ENCODE results near the gene SF3B4. TPM values are rescaled to one million over a fixed set of nuclear protein-coding genes. Genes with fewer than 3 reads are reported as not detected.

The SF3B4 gene
- total RNA-seq, 1 experiment from 2014 or later = 23.5 TPM

GRCh38 chr1:149916193-149916897 lies 11.3 kb downstream of the SF3B4 start:
- Histone ChIP-seq H3K27me3 (ENCODE audit: low read length) (no peaks in the 10 kb centered on the region), H3F3A (ENCODE audit: low read length, unreplicated experiment) (peaks cover 5% of the 10 kb centered on the region), H3K9me3 (ENCODE audit: low read length) (no peaks in the 10 kb centered on the region), H3K4me2 (ENCODE audit: low read length) (no peak overlapping the region), H3K79me2 (ENCODE audit: low read length) (no peaks in the 10 kb centered on the region), H3K4me3 (ENCODE audit: low read length) (no peak overlapping the region), H3K4me1 (ENCODE audit: insufficient read depth, low read length) (no peaks in the 10 kb centered on the region), H4K20me1 (ENCODE audit: low read length) (no peaks in the 10 kb centered on the region), H3K36me3 (ENCODE audit: low read depth, low read length) (no peaks in the 10 kb centered on the region), H3K27ac (ENCODE audit: low read length) (no peak overlapping the region), H2AFZ (ENCODE audit: low read length) (no peak overlapping the region), H3K9me2 (replicated peaks; ENCODE audit: low read length) (no peaks in the 10 kb centered on the region), H3K9ac (ENCODE audit: low read length) (no peak overlapping the region)
- intact Hi-C loops (cut with micrococcal nuclease) = no loop called here
- TF ChIP-seq, protein P1, sequence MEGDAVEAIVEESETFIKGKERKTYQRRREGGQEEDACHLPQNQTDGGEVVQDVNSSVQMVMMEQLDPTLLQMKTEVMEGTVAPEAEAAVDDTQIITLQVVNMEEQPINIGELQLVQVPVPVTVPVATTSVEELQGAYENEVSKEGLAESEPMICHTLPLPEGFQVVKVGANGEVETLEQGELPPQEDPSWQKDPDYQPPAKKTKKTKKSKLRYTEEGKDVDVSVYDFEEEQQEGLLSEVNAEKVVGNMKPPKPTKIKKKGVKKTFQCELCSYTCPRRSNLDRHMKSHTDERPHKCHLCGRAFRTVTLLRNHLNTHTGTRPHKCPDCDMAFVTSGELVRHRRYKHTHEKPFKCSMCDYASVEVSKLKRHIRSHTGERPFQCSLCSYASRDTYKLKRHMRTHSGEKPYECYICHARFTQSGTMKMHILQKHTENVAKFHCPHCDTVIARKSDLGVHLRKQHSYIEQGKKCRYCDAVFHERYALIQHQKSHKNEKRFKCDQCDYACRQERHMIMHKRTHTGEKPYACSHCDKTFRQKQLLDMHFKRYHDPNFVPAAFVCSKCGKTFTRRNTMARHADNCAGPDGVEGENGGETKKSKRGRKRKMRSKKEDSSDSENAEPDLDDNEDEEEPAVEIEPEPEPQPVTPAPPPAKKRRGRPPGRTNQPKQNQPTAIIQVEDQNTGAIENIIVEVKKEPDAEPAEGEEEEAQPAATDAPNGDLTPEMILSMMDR (conservative IDR thresholded peaks at IDR 0.05; ENCODE audit: low read depth, low read length) = no peak
- TF ChIP-seq EZH2phosphoT487 (IDR thresholded peaks at IDR 0.05; ENCODE audit: borderline replicate concordance, low read length) (no peak), EZH2 (IDR thresholded peaks at IDR 0.05; ENCODE audit: low read length, unreplicated experiment) (no peak)
- POLR2A ChIA-PET (ENCODE audit: unreplicated experiment) = no interaction called here
- BruUV-seq (replicated peaks) = no TSS peak
- ATAC-seq (no peak), DNase-seq (no peak)
- CTCF ChIA-PET = no interaction called here

DNA sequence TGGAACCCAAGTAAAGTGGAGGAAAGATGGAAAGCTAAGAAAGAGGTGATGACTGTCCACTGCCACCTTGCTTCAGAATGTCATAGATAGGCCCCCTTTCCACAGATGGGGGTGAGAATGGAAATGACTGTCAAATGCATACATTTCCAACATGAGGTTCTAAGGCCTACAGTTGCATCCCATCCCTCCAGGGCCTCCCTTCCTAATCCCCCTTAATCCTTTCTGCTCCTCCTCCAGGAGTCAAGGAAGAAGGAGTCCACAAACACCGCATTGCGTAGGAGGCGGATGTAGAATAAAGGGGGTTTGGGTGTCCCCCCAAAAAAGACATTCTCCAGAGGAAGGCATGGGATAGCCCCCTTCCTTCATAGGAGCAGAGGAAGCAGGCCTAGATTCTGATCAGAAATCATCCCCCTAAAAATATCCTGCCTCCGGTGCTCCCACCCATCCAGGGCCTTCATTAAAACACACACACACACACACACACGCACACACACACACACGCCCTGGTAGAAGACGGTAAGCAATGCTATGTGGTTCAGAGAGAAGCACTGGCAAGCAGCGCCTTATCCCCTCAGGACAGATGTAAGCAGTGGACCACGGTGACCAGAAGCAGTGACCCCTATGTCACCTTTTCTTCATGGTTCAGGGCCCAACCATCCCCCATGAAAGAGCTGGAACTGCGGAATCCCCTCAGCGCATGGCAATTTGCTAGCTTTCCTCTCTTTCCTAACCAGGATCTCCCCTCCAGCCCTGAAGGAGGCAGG lies 12.0 kb downstream of the SF3B4 start:
- H3F3A ChIP-seq (ENCODE audit: low read length, unreplicated experiment) = peaks cover 5% of the 10 kb centered on the region
- no peak overlapping the region for H3K9ac ChIP-seq (ENCODE audit: low read length)
- intact Hi-C loops (cut with micrococcal nuclease) = no loop called here
- no peaks in the 10 kb centered on the region for H3K36me3 ChIP-seq (ENCODE audit: low read depth, low read length)
- no peak overlapping the region for H3K4me2 ChIP-seq (ENCODE audit: low read length)
- ATAC-seq = no peak
- H3K4me1 ChIP-seq (ENCODE audit: insufficient read depth, low read length) = no peaks in the 10 kb centered on the region
- no peak overlapping the region for H3K27ac ChIP-seq (ENCODE audit: low read length)
- H2AFZ ChIP-seq (ENCODE audit: low read length) = no peak overlapping the region
- CTCF ChIA-PET = no interaction called here
- DNase-seq = no peak
- no peaks in the 10 kb centered on the region for H3K27me3 ChIP-seq (ENCODE audit: low read length)
- TF ChIP-seq EZH2phosphoT487 (IDR thresholded peaks at IDR 0.05; ENCODE audit: borderline replicate concordance, low read length) (no peak), EZH2 (IDR thresholded peaks at IDR 0.05; ENCODE audit: low read length, unreplicated experiment) (no peak)
- TF ChIP-seq, protein P1 (conservative IDR thresholded peaks at IDR 0.05; ENCODE audit: low read depth, low read length) = no peak
- POLR2A ChIA-PET (ENCODE audit: unreplicated experiment) = no interaction called here
- no TSS peak for BruUV-seq (replicated peaks)
- H3K4me3 ChIP-seq (ENCODE audit: low read length) = no peak overlapping the region
- H3K9me3 ChIP-seq (ENCODE audit: low read length) = no peaks in the 10 kb centered on the region
- H4K20me1 ChIP-seq (ENCODE audit: low read length) = no peaks in the 10 kb centered on the region
- no peaks in the 10 kb centered on the region for H3K79me2 ChIP-seq (ENCODE audit: low read length)
- H3K9me2 ChIP-seq (replicated peaks; ENCODE audit: low read length) = no peaks in the 10 kb centered on the region

DNA sequence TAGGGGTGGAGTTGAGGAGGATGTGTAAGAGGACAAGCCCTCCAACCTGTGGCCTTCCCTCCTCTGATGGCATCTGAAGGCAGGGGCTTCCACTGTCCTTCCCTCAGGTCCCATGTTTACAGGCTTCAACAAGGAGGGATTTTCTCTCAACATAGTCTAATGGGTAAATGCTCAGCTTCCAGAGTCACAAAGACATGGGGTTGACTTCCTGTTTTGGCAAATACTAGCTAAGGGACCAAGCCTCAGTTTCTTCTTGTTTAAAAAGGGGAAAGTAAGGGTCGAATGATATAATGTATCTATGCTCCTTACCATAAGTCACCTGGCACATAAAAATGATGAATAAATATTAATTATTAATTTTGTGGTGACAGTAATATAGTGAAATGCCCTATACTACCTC lies 13.1 kb downstream of the SF3B4 start:
- H3K27me3 ChIP-seq (ENCODE audit: low read length) = no peaks in the 10 kb centered on the region
- TF ChIP-seq EZH2 (IDR thresholded peaks at IDR 0.05; ENCODE audit: low read length, unreplicated experiment) = no peak
- TF ChIP-seq EZH2phosphoT487 (IDR thresholded peaks at IDR 0.05; ENCODE audit: borderline replicate concordance, low read length) = no peak
- TF ChIP-seq, protein P1 (conservative IDR thresholded peaks at IDR 0.05; ENCODE audit: low read depth, low read length) = no peak
- H4K20me1 ChIP-seq (ENCODE audit: low read length) = no peaks in the 10 kb centered on the region
- H3K4me3 ChIP-seq (ENCODE audit: low read length) = no peak overlapping the region
- H3K4me2 ChIP-seq (ENCODE audit: low read length) = no peak overlapping the region
- H3K27ac ChIP-seq (ENCODE audit: low read length) = no peak overlapping the region
- peaks cover 5% of the 10 kb centered on the region for H3F3A ChIP-seq (ENCODE audit: low read length, unreplicated experiment)
- intact Hi-C loops (cut with micrococcal nuclease) = no loop called here
- CTCF ChIA-PET = no interaction called here
- H3K9ac ChIP-seq (ENCODE audit: low read length) = no peak overlapping the region
- H2AFZ ChIP-seq (ENCODE audit: low read length) = no peak overlapping the region
- H3K9me3 ChIP-seq (ENCODE audit: low read length) = no peaks in the 10 kb centered on the region
- H3K9me2 ChIP-seq (replicated peaks; ENCODE audit: low read length) = no peaks in the 10 kb centered on the region
- DNase-seq (no peak), ATAC-seq (no peak)
- no peaks in the 10 kb centered on the region for H3K36me3 ChIP-seq (ENCODE audit: low read depth, low read length)
- POLR2A ChIA-PET (ENCODE audit: unreplicated experiment) = no interaction called here
- no peaks in the 10 kb centered on the region for H3K79me2 ChIP-seq (ENCODE audit: low read length)
- H3K4me1 ChIP-seq (ENCODE audit: insufficient read depth, low read length) = no peaks in the 10 kb centered on the region
- BruUV-seq (replicated peaks) = no TSS peak
